ENCODE results near the gene P2RX6.

P2RX6 gene

GRCh38 chr22:21031545-21032036, 16.6 kb downstream of the P2RX6 start:
- H3K4me3 ChIP-seq (ENCODE audit: low read length, poor library complexity, severe bottlenecking) = no peak overlapping the region
- H3K9me2 ChIP-seq (replicated peaks; ENCODE audit: low read depth, low read length) = no peaks in the 10 kb centered on the region
- H3K36me3 ChIP-seq (ENCODE audit: insufficient read depth, low read length) = no peaks in the 10 kb centered on the region
- no peaks in the 10 kb centered on the region for H4K20me1 ChIP-seq (ENCODE audit: insufficient read depth, low read length, poor library complexity, severe bottlenecking)
- H3K9ac ChIP-seq (ENCODE audit: low read depth, low read length, poor library complexity, severe bottlenecking) = no peak overlapping the region
- no peaks in the 10 kb centered on the region for H3K79me2 ChIP-seq (ENCODE audit: insufficient read depth, low read length)
- H3K9me3 ChIP-seq (ENCODE audit: insufficient read depth, low read depth, low read length) = no peaks in the 10 kb centered on the region
- H3K27me3 ChIP-seq (ENCODE audit: insufficient read depth, low read length, poor library complexity, severe bottlenecking) = no peaks in the 10 kb centered on the region
- H2AFZ ChIP-seq (ENCODE audit: low read length) = no peak overlapping the region
- H3F3A ChIP-seq (ENCODE audit: low read depth) = no peaks in the 10 kb centered on the region
- TF ChIP-seq CTCF (conservative IDR thresholded peaks at IDR 0.05; ENCODE audit: low read length) (no peak), EZH2phosphoT487 (IDR thresholded peaks at IDR 0.05; ENCODE audit: borderline replicate concordance) (no peak)
- H3K4me2 ChIP-seq (ENCODE audit: low read depth, low read length, poor library complexity, severe bottlenecking) = no peak overlapping the region
- H3K4me1 ChIP-seq (ENCODE audit: insufficient read depth, low read length, poor library complexity, severe bottlenecking) = no peaks in the 10 kb centered on the region

DNA sequence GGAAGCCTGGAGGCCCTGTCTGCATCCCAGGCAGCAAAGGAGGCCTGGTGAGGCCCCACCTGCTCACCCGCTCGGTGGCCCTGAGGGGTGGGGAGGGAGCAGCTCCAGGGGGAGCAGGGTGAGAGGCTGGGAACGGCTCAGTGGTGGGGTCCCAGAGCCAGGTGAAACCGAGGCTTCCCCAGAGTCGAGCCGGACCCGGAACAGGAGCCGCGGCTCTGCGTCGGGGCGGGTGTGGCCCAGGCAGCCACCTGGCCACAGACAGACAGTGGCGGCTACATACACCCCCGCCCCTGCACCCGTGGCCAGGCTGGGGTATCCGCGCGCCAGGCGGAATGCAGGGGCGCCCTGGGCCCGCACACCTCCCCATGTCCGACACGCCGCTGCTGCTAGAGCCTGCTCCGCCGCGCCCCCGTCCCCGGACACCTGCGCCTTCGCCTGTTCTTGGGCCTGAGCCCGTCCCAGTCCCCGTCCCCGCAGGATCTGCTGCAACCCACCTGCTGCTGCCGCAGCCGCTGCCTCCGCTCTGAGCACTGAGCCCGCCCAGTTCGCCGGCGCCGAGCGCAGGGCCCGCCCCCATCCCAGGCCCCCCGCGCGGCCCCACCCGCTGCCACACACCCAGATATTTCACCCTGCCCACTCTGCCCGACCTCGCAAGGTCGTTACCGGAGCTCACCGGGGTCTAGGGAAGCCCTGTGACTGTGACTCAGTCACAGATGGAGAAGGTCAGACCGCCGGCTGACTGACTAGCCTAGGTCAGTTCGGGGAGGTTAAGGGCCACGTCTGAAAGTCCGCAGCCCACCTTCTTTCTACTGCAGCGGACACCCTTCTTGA, 17.3 kb downstream of the P2RX6 start, which contains the start of gene SLC7A4:
SLC7A4 (minus strand) TSS at position 525 of the 831 bp plus-strand sequence. CDS start 749 bp downstream, outside the sequence.
- no peaks in the 10 kb centered on the region for H3K27me3 ChIP-seq (ENCODE audit: insufficient read depth, low read length, poor library complexity, severe bottlenecking)
- H2AFZ ChIP-seq (ENCODE audit: low read length) = no peak within 1 kb of the TSS
- H3K79me2 ChIP-seq (ENCODE audit: insufficient read depth, low read length) = no peaks in the 10 kb centered on the region
- H3F3A ChIP-seq (ENCODE audit: low read depth) = no peaks in the 10 kb centered on the region
- H3K9ac ChIP-seq (ENCODE audit: low read depth, low read length, poor library complexity, severe bottlenecking) = no peak within 1 kb of the TSS
- no peaks in the 10 kb centered on the region for H3K36me3 ChIP-seq (ENCODE audit: insufficient read depth, low read length)
- no peak within 1 kb of the TSS for H3K4me3 ChIP-seq (ENCODE audit: low read length, poor library complexity, severe bottlenecking)
- H3K9me3 ChIP-seq (ENCODE audit: insufficient read depth, low read depth, low read length) = no peaks in the 10 kb centered on the region
- H3K9me2 ChIP-seq (replicated peaks; ENCODE audit: low read depth, low read length) = no peaks in the 10 kb centered on the region
- no peaks in the 10 kb centered on the region for H3K4me1 ChIP-seq (ENCODE audit: insufficient read depth, low read length, poor library complexity, severe bottlenecking)
- no peak within 1 kb of the TSS for H3K4me2 ChIP-seq (ENCODE audit: low read depth, low read length, poor library complexity, severe bottlenecking)
- H4K20me1 ChIP-seq (ENCODE audit: insufficient read depth, low read length, poor library complexity, severe bottlenecking) = no peaks in the 10 kb centered on the region
- TF ChIP-seq EZH2phosphoT487 (IDR thresholded peaks at IDR 0.05; ENCODE audit: borderline replicate concordance) (no peak), CTCF (conservative IDR thresholded peaks at IDR 0.05; ENCODE audit: low read length) (no peak)

DNA sequence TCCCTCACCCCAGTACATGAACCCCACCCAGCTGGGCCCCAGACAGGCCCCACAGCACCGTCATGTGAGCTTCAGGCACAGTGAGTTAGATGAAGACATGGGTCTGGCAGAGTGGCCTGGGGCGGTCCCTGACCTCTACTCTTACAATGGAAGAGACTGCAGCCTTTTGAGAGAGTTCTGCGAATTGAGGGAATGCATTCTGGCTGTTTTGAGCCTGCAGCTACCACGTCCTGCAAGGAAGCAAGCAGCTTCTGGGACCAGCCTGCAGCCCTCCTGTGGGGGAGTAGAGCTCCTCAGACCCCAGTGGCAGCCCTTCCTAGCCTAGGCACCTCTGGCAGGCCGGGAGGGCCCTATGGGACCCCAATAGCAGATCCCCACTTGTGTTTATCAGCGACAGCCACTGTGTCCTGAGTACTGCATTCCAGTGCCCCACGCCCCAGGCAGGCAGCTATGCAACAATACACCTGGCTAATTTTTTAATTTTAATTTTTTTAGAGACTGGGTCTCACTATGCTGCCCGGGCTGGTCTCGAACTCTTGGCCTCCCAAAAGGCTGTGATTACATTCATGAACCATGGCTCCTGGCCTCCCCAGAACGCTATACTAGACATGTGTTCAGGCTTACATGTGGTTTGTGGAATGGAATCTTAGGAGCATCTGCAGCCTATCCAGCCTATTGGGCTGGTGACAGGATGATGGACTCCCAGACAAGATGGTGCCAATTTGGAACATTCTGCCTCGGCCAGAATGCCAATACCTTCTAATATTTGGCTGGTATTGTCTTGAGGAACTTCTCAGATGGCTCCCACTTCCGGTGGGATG, 18.1 kb downstream of the P2RX6 start:
- no peak overlapping the region for H3K9ac ChIP-seq (ENCODE audit: low read depth, low read length, poor library complexity, severe bottlenecking)
- H2AFZ ChIP-seq (ENCODE audit: low read length) = no peak overlapping the region
- no peaks in the 10 kb centered on the region for H3K4me1 ChIP-seq (ENCODE audit: insufficient read depth, low read length, poor library complexity, severe bottlenecking)
- TF ChIP-seq CTCF (conservative IDR thresholded peaks at IDR 0.05; ENCODE audit: low read length) = no peak
- TF ChIP-seq EZH2phosphoT487 (IDR thresholded peaks at IDR 0.05; ENCODE audit: borderline replicate concordance) = no peak
- H3K79me2 ChIP-seq (ENCODE audit: insufficient read depth, low read length) = no peaks in the 10 kb centered on the region
- no peaks in the 10 kb centered on the region for H3K9me3 ChIP-seq (ENCODE audit: insufficient read depth, low read depth, low read length)
- no peaks in the 10 kb centered on the region for H3K27me3 ChIP-seq (ENCODE audit: insufficient read depth, low read length, poor library complexity, severe bottlenecking)
- H3K9me2 ChIP-seq (replicated peaks; ENCODE audit: low read depth, low read length) = no peaks in the 10 kb centered on the region
- H3K4me3 ChIP-seq (ENCODE audit: low read length, poor library complexity, severe bottlenecking) = no peak overlapping the region
- no peak overlapping the region for H3K4me2 ChIP-seq (ENCODE audit: low read depth, low read length, poor library complexity, severe bottlenecking)
- H3F3A ChIP-seq (ENCODE audit: low read depth) = no peaks in the 10 kb centered on the region
- no peaks in the 10 kb centered on the region for H4K20me1 ChIP-seq (ENCODE audit: insufficient read depth, low read length, poor library complexity, severe bottlenecking)
- no peaks in the 10 kb centered on the region for H3K36me3 ChIP-seq (ENCODE audit: insufficient read depth, low read length)

Measured in Loucy (cell line).